PC-3 (cell line): ENCODE measurements around the gene ZNF76.

ENCODE experiments used
- CTCF ChIP-seq: fragments of 300-600 bp; sonication (generic); conservative IDR thresholded peaks from 2 replicates; pipeline ENCODE4 v1.5.1; 2017; ENCODE audit warnings: antibody characterized with exemption, low read depth, mild to moderate bottlenecking, low read length
- EZH2 ChIP-seq: fragments of 300-600 bp; sonication (generic); IDR thresholded peaks from one replicate; pipeline ENCODE4 v1.6.1; 2017; ENCODE audit warnings: antibody characterized with exemption, mild to moderate bottlenecking, low read length; ENCODE audit not compliant: unreplicated experiment
- EZH2phosphoT487 ChIP-seq: fragments of 300-600 bp; sonication (generic); IDR thresholded peaks from 2 replicates; pipeline ENCODE4 v1.6.1; 2018; ENCODE audit warnings: mild to moderate bottlenecking, antibody characterized with exemption, low read length, borderline replicate concordance

- TF ChIP-seq CTCF (no peak), EZH2phosphoT487 (no peak), EZH2 (no peak)
Measured at GRCh38 chr6:35343092-35343834, 83.7 kb downstream of the ZNF76 start.
